Activated T-helper 2 cell treated with anti-CD3 and anti-CD28 coated beads, Interferon-gamma antibody, Interleukin-2, Interleukin-4, amounts not matched to agents 10 μg/mL and 5 μg/mL and 100 μg/mL, durations not matched to agents 14 hours and 24 hours and 36 hours (primary cell): ENCODE results near the gene LEMD2. TPM values are rescaled to one million over a fixed set of nuclear protein-coding genes. Genes with fewer than 3 reads are reported as not detected.

Source experiments
- DNase-seq: peaks from one replicate; pipeline ENCODE4 v3.0.0; 2021; ENCODE audit warnings: low spot score
- H3K27ac Mint-ChIP-seq: one replicate; pipeline ENCODE4 v1.8.0; 2021; ENCODE audit warnings: mixed read lengths
- H3K27me3 Mint-ChIP-seq: one replicate; pipeline ENCODE4 v1.8.0; 2021; ENCODE audit warnings: low read depth, mixed read lengths
- H3K36me3 Mint-ChIP-seq: one replicate; pipeline ENCODE4 v1.8.0; 2021; ENCODE audit warnings: low read depth, mixed read lengths
- H3K4me1 Mint-ChIP-seq: one replicate; pipeline ENCODE4 v1.8.0; 2021; ENCODE audit warnings: low read depth, mixed read lengths
- H3K4me3 Mint-ChIP-seq: one replicate; pipeline ENCODE4 v1.8.0; 2021; ENCODE audit warnings: low read depth, mild to moderate bottlenecking, moderate library complexity, mixed read lengths
- H3K9me3 Mint-ChIP-seq: one replicate; pipeline ENCODE4 v1.8.0; 2021; ENCODE audit warnings: mixed read lengths
- intact Hi-C: fragments of 100-400 bp; cut with micrococcal nuclease; formaldehyde crosslinking; loops from one replicate; pipeline ENCODE4 v1.15.1; 2023
- total RNA-seq: library from RNA; stranded (reverse); gene quantifications from 2 replicates; pipeline ENCODE4 v1.2.3, GENCODE V29; 2022

The LEMD2 gene
- total RNA-seq, 1 donor from 2014 or later, result 66.2 TPM

GRCh38 chr6:33740794-33741193 is 48.1 kb downstream of the LEMD2 start:
- no peaks in the 10 kb centered on the region for H3K36me3 Mint-ChIP-seq
- H3K27me3 Mint-ChIP-seq, result peaks cover 14% of the 10 kb centered on the region
- intact Hi-C loops, result no loop called here
- no peak overlapping the region for H3K27ac Mint-ChIP-seq
- no peak for DNase-seq
- peaks cover 2% of the 10 kb centered on the region for H3K4me1 Mint-ChIP-seq
- no peaks in the 10 kb centered on the region for H3K9me3 Mint-ChIP-seq
- H3K4me3 Mint-ChIP-seq, result no peak overlapping the region

GRCh38 chr6:33740204-33740608 is 48.7 kb downstream of the LEMD2 start:
- intact Hi-C loops, result no loop called here
- no peak overlapping the region for H3K4me3 Mint-ChIP-seq
- no peaks in the 10 kb centered on the region for H3K9me3 Mint-ChIP-seq
- H3K4me1 Mint-ChIP-seq, result peaks cover 2% of the 10 kb centered on the region
- H3K27ac Mint-ChIP-seq, result no peak overlapping the region
- H3K36me3 Mint-ChIP-seq, result no peaks in the 10 kb centered on the region
- peaks cover 14% of the 10 kb centered on the region for H3K27me3 Mint-ChIP-seq
- DNase-seq, result no peak

GRCh38 chr6:33739571-33739970 is 49.4 kb downstream of the LEMD2 start:
- Mint-ChIP-seq H3K27ac (no peak overlapping the region), H3K9me3 (no peaks in the 10 kb centered on the region), H3K36me3 (no peaks in the 10 kb centered on the region), H3K4me3 (no peak overlapping the region), H3K27me3 (peaks cover 14% of the 10 kb centered on the region), H3K4me1 (peaks cover 2% of the 10 kb centered on the region)
- no peak for DNase-seq
- intact Hi-C loops, result no loop called here

- intact Hi-C loops, result no loop called here
- DNase-seq, result no peak
- Mint-ChIP-seq H3K4me3 (no peak overlapping the region), H3K9me3 (no peaks in the 10 kb centered on the region), H3K4me1 (no peaks in the 10 kb centered on the region), H3K36me3 (no peaks in the 10 kb centered on the region), H3K27me3 (peaks cover 10% of the 10 kb centered on the region), H3K27ac (no peak overlapping the region)
Measured at GRCh38 chr6:33738879-33739278, 50.1 kb downstream of the LEMD2 start.

- no peaks in the 10 kb centered on the region for H3K36me3 Mint-ChIP-seq
- H3K27ac Mint-ChIP-seq, result no peak overlapping the region
- intact Hi-C loops, result no loop called here
- no peaks in the 10 kb centered on the region for H3K4me1 Mint-ChIP-seq
- peaks cover 6% of the 10 kb centered on the region for H3K27me3 Mint-ChIP-seq
- H3K4me3 Mint-ChIP-seq, result no peak overlapping the region
- no peaks in the 10 kb centered on the region for H3K9me3 Mint-ChIP-seq
- DNase-seq, result no peak
Measured at GRCh38 chr6:33738153-33738552, 50.8 kb downstream of the LEMD2 start.

GRCh38 chr6:33737267-33738026 is 51.5 kb downstream of the LEMD2 start:
- Mint-ChIP-seq H3K4me1 (no peaks in the 10 kb centered on the region), H3K27ac (no peak overlapping the region), H3K4me3 (no peak overlapping the region), H3K27me3 (peaks cover 2% of the 10 kb centered on the region), H3K36me3 (no peaks in the 10 kb centered on the region), H3K9me3 (no peaks in the 10 kb centered on the region)
- intact Hi-C loops, result no loop called here
- DNase-seq, result no peak

GRCh38 chr6:33735216-33735615 is 53.7 kb downstream of the LEMD2 start:
- intact Hi-C loops, result no loop called here
- no peaks in the 10 kb centered on the region for H3K4me1 Mint-ChIP-seq
- no peaks in the 10 kb centered on the region for H3K9me3 Mint-ChIP-seq
- no peak overlapping the region for H3K27ac Mint-ChIP-seq
- H3K27me3 Mint-ChIP-seq, result no peaks in the 10 kb centered on the region
- DNase-seq, result no peak
- no peak overlapping the region for H3K4me3 Mint-ChIP-seq
- H3K36me3 Mint-ChIP-seq, result no peaks in the 10 kb centered on the region

GRCh38 chr6:33733709-33734007 is 55.3 kb downstream of the LEMD2 start:
- no peaks in the 10 kb centered on the region for H3K4me1 Mint-ChIP-seq
- no peaks in the 10 kb centered on the region for H3K27me3 Mint-ChIP-seq
- H3K27ac Mint-ChIP-seq, result no peak overlapping the region
- intact Hi-C loops, result no loop called here
- DNase-seq, result no peak
- H3K9me3 Mint-ChIP-seq, result no peaks in the 10 kb centered on the region
- H3K4me3 Mint-ChIP-seq, result no peak overlapping the region
- H3K36me3 Mint-ChIP-seq, result no peaks in the 10 kb centered on the region

- Mint-ChIP-seq H3K27ac (no peak overlapping the region), H3K9me3 (no peaks in the 10 kb centered on the region), H3K36me3 (no peaks in the 10 kb centered on the region), H3K4me1 (no peaks in the 10 kb centered on the region), H3K27me3 (no peaks in the 10 kb centered on the region), H3K4me3 (no peak overlapping the region)
- no peak for DNase-seq
- intact Hi-C loops, result no loop called here
Measured at GRCh38 chr6:33732817-33733708, 55.9 kb downstream of the LEMD2 start.

GRCh38 chr6:33732385-33732784 is 56.5 kb downstream of the LEMD2 start:
- no peaks in the 10 kb centered on the region for H3K9me3 Mint-ChIP-seq
- intact Hi-C loops, result no loop called here
- no peak overlapping the region for H3K4me3 Mint-ChIP-seq

GRCh38 chr6:33731751-33732282 is 57.1 kb downstream of the LEMD2 start:
- no peaks in the 10 kb centered on the region for H3K36me3 Mint-ChIP-seq
- no peaks in the 10 kb centered on the region for H3K9me3 Mint-ChIP-seq
- intact Hi-C loops, result no loop called here
- H3K4me1 Mint-ChIP-seq, result no peaks in the 10 kb centered on the region
- no peak overlapping the region for H3K27ac Mint-ChIP-seq
- H3K4me3 Mint-ChIP-seq, result no peak overlapping the region
- H3K27me3 Mint-ChIP-seq, result no peaks in the 10 kb centered on the region
- DNase-seq, result no peak

More at GRCh38 chr6:33732385-33732784, 56.5 kb downstream of the LEMD2 start:
- Mint-ChIP-seq H3K27me3 (no peaks in the 10 kb centered on the region), H3K36me3 (no peaks in the 10 kb centered on the region), H3K27ac (no peak overlapping the region), H3K4me1 (no peaks in the 10 kb centered on the region)
- no peak for DNase-seq

GRCh38 chr6:33731035-33731434 is 57.9 kb downstream of the LEMD2 start:
- no peak overlapping the region for H3K27ac Mint-ChIP-seq
- intact Hi-C loops, result no loop called here

GRCh38 chr6:33730611-33731010 is 58.3 kb downstream of the LEMD2 start:
- Mint-ChIP-seq H3K4me3 (no peak overlapping the region), H3K4me1 (no peaks in the 10 kb centered on the region), H3K9me3 (no peaks in the 10 kb centered on the region), H3K27ac (no peak overlapping the region), H3K27me3 (peaks cover 2% of the 10 kb centered on the region), H3K36me3 (no peaks in the 10 kb centered on the region)
- intact Hi-C loops, result no loop called here
- DNase-seq, result no peak

More at GRCh38 chr6:33731035-33731434, 57.9 kb downstream of the LEMD2 start:
- no peak for DNase-seq
- H3K27me3 Mint-ChIP-seq, result peaks cover 1% of the 10 kb centered on the region
- H3K4me1 Mint-ChIP-seq, result no peaks in the 10 kb centered on the region
- H3K36me3 Mint-ChIP-seq, result no peaks in the 10 kb centered on the region
- no peaks in the 10 kb centered on the region for H3K9me3 Mint-ChIP-seq
- H3K4me3 Mint-ChIP-seq, result no peak overlapping the region
